Skeletal muscle cell (primary cell): ENCODE results near the gene CAPN12.
A peak's percentile ranks its signal among the peaks of the same experiment; 100 is the strongest.

Source experiments
- DNase-seq: peaks from one replicate; pipeline ENCODE4 v3.0.0-alpha.2; 2010; ENCODE audit warnings: low read depth
- H3K4me3 ChIP-seq: 2 replicates; pipeline ENCODE4 v1.5.1; 2011; ENCODE audit warnings: low read depth, mild to moderate bottlenecking, control low read depth, low read length, moderate library complexity

The CAPN12 gene

DNA sequence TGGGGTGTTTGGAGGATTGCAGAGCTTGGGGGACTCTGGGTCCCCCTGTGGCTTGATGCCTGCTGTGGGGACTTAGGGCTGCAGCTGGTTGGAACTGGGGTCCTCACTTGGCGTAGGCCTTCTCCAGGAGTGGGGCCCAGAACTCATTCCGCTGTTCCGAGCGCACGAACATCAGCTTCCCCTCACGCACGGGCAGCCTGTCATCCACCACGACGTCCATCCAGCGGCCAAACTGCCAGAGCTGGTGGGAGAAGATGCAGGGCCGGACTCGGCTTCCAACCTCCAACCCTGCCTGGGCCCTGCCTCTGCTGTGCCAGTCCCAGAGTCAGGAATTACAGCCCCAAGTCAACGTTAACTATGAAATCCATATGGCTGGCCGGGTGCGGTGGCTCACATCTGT is 2.6 kb downstream of the CAPN12 start:
- H3K4me3 ChIP-seq = no peak overlapping the region
- no peak for DNase-seq

DNA sequence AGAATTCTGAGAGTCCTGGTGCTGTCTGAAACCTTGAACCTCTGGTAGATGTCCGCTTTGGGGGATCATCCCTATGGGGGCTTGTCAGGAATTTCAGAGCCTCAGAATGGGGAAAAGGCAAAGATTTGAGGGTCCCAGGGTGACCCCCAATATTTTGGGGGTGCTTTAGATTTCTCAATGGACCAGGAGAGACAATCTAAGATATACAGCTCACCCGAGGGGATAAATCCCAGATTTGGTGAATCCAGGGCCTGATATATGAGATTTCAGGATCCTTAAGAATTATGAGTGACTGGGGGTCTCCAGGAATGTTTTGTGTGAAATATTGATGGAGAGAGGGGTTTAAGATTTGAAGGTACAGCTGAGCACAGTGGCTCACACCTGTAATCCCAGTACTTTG is 3.3 kb downstream of the CAPN12 start:
- no peak for DNase-seq
- H3K4me3 ChIP-seq = no peak overlapping the region

DNA sequence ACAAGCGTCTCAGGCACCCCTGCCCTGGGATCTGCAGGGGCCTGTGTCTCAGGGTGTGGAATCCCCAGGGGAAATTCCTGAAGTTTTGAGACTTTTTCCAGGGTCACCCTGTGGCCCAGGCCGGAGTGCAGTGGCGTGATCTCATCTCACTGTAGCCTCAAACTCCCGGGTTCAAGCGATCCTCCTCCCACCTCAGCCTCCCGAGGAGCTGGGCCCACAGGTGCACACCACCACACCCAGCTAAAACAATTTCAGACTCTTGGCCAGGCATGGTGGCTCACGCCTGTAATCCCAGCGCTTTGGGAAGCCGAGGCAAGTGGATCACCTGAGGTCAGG is 4.0 kb downstream of the CAPN12 start:
- H3K4me3 ChIP-seq = no peak overlapping the region
- DNase-seq = no peak

DNA sequence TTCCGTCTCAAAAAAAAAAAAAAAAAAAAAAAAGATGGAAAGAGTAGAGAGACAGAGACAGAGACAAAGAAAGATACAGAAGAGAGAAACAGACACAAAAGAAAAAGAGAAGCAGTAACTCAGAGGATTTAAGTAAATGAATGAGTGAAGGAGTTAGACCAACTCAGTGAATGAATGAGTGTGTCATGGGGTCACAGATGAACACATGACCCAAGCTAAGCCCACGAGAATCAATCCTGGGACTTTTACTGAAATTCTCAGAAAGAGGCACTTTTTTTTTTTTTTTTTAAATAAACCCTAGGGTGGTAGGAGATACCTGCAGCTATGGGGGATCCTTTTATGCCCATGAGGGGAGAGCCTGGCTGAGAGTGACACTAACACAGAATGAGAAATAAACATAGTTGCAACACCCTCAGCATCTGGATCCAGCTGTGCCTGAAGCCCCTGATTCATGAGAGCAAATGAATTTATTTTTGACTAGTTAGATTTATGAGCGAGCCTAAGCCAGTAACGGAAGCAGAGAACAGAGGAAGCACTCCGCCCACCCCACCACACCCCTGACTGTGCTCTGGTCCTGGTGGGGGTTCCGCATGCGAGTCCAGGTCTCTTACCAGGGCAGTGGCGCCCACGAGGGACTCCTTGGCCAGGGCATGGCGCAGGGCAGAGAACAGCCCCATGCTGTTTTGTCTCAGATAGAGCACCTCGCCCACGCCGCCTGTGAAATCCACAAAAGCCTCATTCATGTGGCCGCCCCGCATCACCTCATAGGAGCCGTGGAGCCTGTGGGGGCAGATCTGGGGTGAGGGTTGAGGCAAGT is 4.6 kb downstream of the CAPN12 start:
- DNase-seq = no peak
- no peak overlapping the region for H3K4me3 ChIP-seq

DNA sequence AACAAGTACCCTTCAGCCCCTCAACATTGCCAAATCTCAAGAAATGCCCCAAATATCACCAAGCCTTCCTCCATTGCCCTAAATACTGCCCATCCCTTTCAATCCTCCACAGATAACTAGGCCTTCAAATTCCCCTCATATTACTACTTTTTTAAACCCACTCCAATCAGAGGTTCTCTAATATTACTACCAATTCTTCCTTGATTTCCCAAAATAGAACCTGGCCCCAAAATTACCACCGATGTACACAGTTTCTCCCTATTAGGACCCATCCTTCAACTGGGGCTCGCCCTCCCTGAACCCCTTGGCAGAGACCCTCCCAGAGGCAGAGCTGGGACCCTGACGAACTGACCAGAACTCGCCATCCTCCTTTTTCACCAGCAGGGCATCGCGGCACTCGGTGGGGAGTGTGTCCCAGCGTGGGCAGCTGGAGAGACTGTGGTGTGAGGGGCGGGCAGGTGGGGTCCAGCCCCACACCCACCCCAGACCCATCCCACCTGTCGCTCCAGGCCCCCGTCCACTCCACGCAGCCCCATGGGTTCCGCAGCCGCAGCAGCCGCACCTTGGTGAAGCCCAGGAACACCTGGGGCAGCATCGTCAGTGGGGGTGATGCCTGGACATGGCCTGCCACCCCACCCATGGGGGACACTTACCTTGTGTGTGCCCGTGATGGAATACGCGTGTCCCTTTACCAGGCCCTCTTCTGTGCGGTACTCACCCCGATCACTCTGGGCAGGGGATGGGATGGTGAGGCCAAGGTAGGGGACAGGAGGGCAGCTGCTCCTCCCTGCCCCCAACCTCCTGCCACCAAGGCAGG is 6.1 kb downstream of the CAPN12 start:
- no peak overlapping the region for H3K4me3 ChIP-seq
- DNase-seq = no peak

DNA sequence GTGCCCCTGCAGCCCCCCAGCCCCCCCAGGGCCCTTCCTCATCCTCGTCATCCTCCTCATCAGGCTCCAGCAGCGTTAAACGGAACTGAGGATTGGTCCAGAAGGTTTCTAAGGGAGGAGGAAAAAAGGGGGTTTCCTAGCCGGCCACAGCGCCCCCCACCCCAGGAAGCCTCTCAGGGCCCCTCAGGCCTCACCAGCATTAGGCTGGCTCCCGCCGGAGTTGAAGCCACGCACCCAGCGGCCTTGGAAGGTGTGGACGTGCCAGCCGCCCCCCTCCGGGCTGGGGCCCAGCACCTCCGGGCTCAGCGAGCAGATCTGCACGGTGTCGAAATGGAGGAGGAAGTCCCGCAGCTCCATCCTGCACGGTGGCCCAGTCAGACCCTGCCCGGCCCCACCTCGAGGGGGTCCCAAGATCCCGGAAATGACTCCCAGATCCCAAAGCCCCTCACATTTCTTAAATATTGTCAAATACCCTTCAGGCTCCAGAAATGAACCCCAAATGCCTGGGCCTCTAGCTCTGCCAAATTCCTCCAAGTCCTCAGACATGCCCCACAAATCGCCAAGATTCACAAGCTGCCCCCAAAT is 6.9 kb downstream of the CAPN12 start:
- DNase-seq = no peak
- peak overlapping the region; percentile 34 for H3K4me3 ChIP-seq

DNA sequence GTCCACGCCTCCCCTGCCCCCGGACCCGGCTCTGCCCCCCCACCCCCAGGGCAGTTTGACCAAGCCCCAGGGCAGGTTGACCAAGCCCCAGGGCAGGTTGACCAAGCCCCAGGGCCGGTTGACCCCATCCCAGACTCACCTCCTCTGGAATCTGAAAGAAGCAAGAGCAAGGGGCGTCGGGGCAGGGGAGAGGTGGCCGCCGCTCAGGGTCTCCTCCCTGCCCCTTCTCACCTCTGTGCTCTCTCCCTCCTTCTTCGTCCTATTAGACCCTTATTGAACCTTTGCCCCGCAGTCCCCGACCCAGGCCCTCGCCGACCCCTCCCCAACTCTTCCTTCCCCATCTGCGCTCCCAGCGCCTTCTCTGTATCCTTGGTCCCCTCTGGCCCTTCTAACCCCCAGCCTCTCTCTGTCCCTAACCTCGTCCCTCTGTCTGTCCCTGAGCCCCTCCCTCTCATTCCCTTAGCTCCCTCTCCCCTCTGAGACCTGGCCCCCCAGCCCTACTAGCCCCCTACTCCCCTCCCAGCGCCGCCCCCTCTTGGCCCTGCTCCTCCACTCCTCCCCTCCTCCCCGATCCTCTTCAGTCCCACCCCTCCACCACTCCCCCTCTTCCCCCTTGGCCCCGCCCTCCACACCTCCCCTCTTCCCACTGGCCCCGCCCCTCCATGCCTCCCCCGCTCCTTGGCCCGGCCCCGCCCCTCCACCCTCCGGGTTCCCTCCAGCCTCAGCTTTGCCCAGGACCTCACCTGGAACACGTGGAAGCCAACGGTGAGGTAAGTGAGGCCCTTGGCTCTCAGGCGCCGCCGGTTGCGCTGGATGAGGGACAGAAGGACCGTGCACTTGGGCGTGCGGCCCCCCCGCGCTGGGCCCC is 7.6 kb downstream of the CAPN12 start:
- DNase-seq = peak; percentile 24
- H3K4me3 ChIP-seq = peak overlapping the region; percentile 46

DNA sequence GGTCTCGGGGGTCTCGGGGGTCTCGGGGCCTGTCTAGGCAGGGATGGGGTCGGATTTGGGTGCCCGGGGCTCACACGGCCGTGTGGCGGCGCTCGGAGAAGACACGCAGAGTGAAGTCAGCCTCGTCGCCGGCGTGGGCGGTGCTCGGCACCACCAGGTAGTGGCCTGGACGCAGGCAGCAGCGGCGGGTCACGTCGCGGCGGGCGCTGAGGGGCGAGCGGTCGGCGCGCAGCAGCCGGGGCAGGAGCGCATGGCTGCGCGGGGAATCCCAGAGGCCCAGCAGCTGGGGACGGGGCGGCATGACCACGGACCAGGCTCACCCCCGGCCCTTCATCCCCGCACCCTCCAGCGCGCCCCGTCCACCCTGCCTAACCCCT is 8.2 kb downstream of the CAPN12 start:
- H3K4me3 ChIP-seq = peak overlapping the region; percentile 46
- no peak for DNase-seq

DNA sequence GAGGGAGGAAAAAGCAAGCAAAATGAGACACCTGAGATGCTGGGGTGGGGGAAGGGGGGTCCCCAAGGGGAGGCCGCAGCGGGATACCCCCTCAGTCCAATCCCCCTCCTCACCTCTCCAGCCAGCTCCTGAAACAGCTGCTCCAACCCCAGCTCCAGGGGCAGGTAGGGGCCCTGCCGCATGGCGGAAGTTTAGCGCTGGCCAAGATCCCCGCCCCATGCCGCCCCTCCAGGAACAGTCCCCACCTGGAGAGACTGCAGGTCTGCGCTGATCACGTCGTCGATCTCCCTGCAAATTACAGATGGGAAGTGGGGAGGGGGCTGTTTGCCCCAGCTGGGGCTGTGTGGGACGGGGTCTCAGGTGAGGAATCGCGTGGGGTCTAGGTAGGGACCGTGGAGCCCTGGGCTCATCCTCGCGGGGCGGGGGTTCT is 9.0 kb downstream of the CAPN12 start:
- DNase-seq = no peak
- peak overlapping the region; percentile 12 for H3K4me3 ChIP-seq

DNA sequence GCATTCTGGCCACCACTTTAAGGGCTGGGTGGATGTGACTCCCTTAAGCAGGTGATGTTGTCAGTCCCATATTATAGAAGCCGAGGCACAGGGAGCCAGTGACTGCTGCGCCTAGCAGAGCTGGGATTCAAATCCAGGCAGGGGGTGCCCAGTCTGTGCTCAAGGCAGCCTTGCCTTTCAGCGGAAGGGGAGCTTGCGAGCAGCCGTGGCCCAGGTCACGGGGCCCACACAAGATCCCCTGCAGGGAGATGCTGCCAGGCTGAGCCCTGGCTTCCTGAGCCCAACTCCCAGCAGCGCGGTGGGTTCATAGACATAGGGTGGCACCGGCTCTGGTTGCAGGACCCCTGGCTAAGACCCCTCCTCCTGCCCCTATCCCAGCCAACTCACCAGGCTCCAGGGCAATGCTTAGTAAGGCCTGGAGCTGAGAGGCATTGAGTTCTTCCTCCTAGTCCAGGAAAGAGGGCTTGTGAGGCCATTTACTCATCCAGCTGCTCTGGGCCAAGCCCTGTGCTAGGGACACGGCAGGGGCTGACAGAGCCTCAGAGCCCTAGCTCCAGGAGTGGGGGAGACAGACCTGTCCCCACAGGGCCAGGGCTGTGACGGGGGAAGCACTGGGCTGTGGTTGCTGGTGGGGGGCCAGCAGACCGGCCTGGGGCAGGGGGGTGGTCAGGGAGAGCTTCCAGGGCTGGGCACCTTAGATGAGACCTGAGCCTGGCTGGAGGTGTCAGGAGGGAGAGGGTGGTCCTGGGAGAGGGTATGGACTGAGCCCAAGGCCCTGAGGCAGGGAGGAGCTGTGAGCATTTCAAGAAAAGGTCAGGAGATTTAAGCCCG is 9.6 kb downstream of the CAPN12 start:
- H3K4me3 ChIP-seq = no peak overlapping the region
- no peak for DNase-seq

DNA sequence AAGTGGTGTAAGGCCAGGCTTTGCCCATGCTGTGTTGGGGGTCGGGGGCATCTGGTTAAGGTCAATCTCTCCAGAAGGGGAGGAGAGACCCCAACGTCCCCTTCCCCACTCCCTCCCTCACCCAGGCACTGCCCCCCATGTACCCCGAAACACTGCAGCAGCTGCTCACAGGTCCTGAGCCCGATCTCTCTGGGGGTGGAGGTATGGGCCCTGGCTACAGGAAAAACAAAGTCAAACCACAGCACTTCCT is 10.2 kb downstream of the CAPN12 start:
- no peak overlapping the region for H3K4me3 ChIP-seq
- DNase-seq = no peak

DNA sequence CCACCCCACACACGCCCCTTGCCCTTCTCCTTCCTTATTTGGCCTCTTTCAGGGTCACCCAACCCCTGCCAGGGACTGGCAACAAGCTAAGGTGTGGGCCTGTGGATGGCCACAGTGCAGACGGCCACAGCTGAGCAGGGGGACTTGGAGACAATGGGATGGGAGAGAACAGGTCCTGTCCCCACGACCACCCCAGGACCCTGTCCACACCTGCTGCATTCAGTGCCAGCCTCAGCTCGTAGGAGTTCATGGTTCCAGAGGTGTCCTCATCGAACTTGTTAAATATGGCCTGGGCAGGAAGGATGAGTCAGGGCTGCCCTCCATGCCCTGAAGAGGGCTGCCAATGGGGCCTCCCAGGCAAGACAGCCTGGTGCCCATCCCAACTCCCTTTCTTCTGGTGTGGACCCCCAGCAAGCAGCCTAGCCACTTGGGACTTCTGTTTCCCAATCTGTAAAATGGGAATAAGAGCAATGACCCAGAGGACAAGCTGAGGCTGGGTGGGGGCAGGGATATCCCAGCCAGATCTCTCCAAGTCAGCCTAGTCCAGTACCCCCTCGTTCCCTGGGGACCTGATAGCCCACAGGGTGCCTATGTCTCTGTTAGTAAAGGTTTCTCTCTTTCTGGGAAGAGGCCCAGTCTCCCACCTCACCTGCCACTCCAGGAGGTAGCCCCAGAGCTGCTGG is 10.6 kb downstream of the CAPN12 start:
- no peak for DNase-seq
- H3K4me3 ChIP-seq = no peak overlapping the region

DNA sequence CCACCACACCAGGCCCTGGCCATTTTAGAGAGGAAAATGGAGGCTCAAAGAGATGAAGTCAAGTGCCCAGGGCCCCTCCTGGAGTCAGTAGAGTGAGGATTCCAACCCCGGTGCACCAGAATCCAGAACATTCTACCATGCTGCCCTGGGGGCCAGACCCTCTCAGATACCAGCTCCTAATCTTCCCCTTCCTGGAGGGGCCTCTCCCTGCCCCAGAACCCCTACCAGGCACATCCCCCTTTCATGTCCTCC is 11.1 kb downstream of the CAPN12 start:
- no peak overlapping the region for H3K4me3 ChIP-seq
- DNase-seq = no peak

DNA sequence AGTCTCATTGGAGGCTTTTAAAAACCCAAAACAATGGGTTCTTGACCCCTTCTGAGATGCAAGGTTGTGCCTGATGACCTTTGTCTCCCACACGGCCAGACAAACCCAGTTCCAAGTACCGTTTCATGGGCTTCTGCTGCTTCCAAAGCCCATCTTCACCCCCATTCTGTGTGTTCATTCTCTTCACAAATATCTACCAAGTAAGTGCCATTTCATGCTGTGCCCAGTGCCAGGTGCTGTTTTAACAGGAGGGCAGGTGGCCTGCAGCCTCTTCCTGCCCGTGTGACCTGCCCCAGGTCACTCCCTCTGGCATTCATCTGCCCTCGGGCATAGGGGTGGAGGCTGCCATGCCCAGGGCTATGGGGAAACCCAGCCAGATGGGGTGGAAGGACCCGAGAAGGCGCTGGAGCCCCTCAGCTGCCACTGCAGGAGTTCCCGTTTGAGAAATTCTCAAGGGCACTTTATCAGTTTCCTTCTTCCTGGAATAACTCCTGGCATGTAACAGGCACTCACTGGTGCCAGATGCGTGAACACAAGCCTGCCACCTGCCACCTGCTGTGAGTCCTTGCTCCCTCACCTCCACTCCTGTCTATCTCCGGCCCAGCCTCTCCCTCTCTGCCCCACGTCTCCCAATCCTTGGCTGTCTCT is 12.5 kb downstream of the CAPN12 start:
- H3K4me3 ChIP-seq = no peak overlapping the region
- no peak for DNase-seq

DNA sequence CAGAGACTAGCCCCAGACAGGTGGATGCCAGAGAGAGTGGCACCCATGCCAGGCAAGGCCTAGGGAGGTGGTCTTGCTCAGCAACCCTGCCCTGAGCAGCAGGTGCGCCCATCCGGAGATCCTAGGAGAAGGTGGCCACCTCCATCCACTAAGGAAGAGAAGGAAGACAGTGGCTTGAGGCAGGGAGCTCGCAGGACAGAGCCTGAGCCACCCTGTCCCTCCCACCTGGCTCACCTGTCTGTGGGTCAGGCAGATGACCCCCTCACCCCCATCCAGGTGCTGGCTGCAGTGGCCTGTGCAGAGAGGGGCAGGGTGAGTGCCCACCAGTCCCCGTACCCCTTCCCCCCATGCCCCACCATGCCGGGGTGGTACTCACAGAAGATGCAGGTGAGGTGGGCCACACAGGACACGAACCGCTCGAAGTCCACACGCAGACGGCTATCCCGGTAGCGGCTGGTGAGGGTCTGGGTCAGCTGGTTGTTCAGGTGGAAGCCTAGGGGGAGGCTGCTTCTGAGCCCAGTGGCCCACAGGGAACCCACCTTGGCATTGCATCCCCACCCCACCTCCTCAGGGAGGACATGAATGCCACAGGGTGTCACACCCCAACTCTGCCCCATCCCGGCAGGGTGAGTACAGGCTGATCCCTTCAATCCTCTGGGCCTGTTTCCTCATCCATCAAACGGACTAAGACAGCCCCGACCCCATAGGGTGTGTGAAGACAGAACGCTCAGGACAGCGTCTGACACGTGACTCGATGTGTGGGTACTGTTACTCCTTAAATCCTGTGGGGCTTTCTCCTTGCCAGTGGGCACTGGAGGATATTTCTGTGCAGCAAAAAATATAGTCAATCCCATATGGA is 13.3 kb downstream of the CAPN12 start:
- no peak for DNase-seq
- H3K4me3 ChIP-seq = no peak overlapping the region

DNA sequence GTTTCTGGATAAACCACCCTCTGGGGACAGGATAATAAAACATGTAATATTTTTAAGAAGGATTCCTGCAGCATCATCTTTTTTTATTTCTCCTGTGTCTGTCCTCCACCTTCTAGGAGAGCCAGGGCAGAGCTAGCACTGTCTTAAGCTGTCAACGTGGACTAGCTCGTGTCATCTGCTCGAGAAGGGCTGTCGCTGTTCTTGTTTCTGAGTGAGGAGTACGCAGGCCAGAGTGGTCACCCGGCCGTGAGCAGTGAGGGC is 13.9 kb downstream of the CAPN12 start:
- no peak overlapping the region for H3K4me3 ChIP-seq
- DNase-seq = no peak

DNA sequence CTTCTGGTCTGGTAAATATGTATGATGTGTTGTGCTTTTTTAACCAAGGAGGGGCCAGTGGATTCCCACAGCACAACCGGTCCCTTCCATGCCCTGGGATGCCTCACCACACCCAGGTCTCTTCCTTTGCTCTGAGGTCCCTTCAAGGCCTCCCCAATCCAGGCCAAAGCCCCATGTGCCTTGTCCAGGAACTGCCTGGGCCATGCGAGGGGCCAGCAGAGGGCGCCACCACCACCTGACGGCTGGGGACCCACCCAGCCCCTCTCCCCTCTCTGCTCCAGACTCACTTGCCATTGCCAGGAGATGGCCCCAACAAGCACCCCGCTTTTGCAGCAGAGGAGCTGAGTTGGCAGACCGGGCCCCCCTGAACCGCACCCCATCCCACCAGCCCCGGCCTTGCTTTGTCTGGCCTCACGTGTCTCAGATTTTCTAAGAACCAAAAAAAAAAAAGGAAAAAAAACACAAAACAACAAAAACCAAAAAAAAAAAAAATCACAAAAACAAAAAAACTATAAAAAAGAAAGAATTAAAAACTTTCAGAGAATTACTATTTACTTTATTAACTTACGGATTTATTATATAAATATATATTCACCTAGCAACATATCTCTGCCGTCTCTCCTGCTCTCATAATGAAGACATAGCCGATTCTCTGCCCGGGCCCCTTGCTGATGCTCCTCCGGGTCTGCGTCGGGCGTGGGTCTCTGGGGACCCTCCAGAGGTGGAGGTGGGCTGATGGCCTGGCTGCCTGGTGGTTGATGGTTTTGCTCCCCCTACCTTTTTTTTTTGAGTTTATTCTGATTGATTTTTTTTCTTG is 14.4 kb downstream of the CAPN12 start:
- H3K4me3 ChIP-seq = no peak overlapping the region
- no peak for DNase-seq
